T-helper 1 cell treated with Interleukin-12 subunit alpha and Interleukin-12 subunit beta and Interleukin-4 antibody, amounts not matched to agents 30 μg/mL and 1 μg/mL, for 36 hours (primary cell): ENCODE measurements around the gene CHST15.
"Not testable (repeated sequence)": the region's sequence is repeated elsewhere in the genome, so short reads cannot be mapped to it uniquely, and the experiment has no call there.

Source experiments
- H3K27ac Mint-ChIP-seq: one replicate; pipeline ENCODE4 v1.8.0; 2021; ENCODE audit warnings: mild to moderate bottlenecking, mixed read lengths
- H3K27me3 Mint-ChIP-seq: one replicate; pipeline ENCODE4 v1.8.0; 2021; ENCODE audit warnings: low read depth, mixed read lengths
- H3K36me3 Mint-ChIP-seq: one replicate; pipeline ENCODE4 v1.8.0; 2021; ENCODE audit warnings: low read depth, mixed read lengths
- H3K4me1 Mint-ChIP-seq: one replicate; pipeline ENCODE4 v1.8.0; 2021; ENCODE audit warnings: low read depth, mixed read lengths
- H3K4me3 Mint-ChIP-seq: one replicate; pipeline ENCODE4 v1.8.0; 2021; ENCODE audit warnings: mild to moderate bottlenecking, moderate library complexity, mixed read lengths
- H3K9me3 Mint-ChIP-seq: one replicate; pipeline ENCODE4 v1.8.0; 2021; ENCODE audit warnings: mixed read lengths

Gene CHST15

DNA sequence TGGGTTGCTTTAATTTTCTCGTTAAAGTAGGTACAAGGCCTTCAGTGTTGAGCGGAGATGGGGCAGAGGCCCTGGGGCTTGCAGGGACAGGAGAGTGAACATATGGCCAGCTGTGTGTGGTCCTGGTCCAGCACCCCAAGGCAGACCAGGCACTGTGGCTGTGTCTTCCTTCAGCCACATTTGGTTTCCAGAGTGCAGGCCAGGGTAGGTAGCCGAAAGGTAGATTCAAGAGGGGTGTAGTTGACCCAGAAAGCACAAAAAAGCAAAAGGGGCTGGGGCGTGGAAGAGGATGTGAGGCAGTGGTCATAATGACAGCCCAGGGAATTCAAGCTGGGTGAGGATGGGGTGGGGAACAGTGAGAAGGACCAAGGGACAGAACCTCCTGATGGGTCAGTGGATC, 21.3 kb upstream of the CHST15 start:
- Mint-ChIP-seq H3K36me3 (no peaks in the 10 kb centered on the region), H3K4me3 (no peak overlapping the region), H3K4me1 (no peaks in the 10 kb centered on the region), H3K27me3 (peaks cover 10% of the 10 kb centered on the region), H3K9me3 (no peaks in the 10 kb centered on the region), H3K27ac (no peak overlapping the region)

DNA sequence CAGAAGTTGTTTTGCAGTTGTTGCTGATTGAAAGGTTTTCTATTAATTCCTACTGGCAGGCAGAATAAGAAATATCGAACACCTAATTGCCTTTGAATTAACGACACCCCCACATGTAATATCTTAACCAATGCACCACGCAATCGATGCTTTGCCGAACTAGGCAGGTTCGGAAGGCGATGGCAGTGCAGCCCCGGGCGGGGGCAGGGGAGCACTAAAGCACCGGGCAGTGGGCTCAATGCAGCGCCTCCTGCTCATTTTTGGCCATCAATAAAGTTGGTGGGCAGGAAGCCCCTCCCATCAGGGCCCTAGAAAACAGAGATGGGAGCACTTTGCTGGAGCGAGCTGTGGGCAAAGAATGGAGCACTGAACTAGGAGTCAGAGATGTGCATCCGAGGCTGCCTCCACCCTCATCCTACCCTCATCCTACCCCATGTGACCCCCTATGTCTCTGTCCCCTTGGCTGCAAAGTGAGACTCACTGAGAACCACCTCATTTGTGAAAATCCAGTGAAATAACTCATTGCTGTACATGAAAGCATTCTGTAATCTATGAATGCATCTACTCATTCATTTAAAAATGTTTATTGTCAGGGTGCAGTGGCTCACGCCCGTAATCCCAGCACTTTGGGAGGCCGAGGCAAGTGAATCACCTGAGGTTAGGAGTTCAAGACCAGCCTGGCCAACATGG, 19.6 kb upstream of the CHST15 start:
- no peak overlapping the region for H3K4me3 Mint-ChIP-seq
- peaks cover 10% of the 10 kb centered on the region for H3K27me3 Mint-ChIP-seq
- no peak overlapping the region for H3K27ac Mint-ChIP-seq
- H3K36me3 Mint-ChIP-seq = no peaks in the 10 kb centered on the region
- H3K4me1 Mint-ChIP-seq = no peaks in the 10 kb centered on the region
- H3K9me3 Mint-ChIP-seq = no peaks in the 10 kb centered on the region

DNA sequence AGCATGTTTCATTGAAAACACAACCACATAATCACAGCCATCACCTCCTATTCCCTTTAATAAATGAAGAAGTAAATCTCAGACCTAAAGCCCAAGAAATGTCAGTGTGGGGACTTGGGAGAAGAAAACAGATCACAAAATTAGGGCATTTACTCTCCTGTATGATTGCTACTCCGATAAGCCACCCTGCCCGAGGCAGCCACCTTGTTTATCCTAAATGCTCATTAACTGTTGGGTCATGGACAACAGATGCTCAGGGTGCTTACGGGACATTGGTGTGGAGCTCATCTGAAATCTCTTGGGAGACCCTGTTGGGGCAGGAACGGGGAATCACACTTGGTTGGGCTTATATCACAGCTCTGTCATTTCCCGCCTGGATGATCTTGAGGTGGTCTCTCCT, 17.5 kb upstream of the CHST15 start:
- H3K27ac Mint-ChIP-seq = no peak overlapping the region
- no peaks in the 10 kb centered on the region for H3K36me3 Mint-ChIP-seq
- H3K27me3 Mint-ChIP-seq = peaks cover 10% of the 10 kb centered on the region
- H3K9me3 Mint-ChIP-seq = no peaks in the 10 kb centered on the region
- H3K4me1 Mint-ChIP-seq = peaks cover 5% of the 10 kb centered on the region
- no peak overlapping the region for H3K4me3 Mint-ChIP-seq

DNA sequence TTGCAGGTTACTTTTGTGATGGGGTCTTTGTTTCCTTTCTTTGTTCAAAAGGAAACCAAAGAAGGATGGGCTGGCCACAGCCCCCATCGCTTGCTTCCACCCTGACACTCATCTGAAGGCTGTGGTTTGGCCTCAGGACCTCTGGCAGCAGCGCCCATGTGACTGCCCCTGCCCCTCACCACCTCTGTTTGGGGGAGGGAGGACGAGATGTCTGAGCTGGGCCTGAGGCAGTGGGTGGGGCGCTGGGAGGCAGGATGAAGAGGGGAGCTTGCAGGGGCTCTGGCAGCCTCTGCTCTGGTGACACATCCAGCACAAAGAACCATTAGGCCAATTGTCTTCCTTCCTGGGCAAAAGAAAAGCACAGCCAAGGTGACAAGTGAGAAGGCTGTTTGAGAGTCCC, 15.9 kb upstream of the CHST15 start:
- no peak overlapping the region for H3K27ac Mint-ChIP-seq
- H3K4me1 Mint-ChIP-seq = peaks cover 5% of the 10 kb centered on the region
- H3K4me3 Mint-ChIP-seq = no peak overlapping the region
- no peaks in the 10 kb centered on the region for H3K36me3 Mint-ChIP-seq
- H3K27me3 Mint-ChIP-seq = peaks cover 7% of the 10 kb centered on the region
- H3K9me3 Mint-ChIP-seq = no peaks in the 10 kb centered on the region

DNA sequence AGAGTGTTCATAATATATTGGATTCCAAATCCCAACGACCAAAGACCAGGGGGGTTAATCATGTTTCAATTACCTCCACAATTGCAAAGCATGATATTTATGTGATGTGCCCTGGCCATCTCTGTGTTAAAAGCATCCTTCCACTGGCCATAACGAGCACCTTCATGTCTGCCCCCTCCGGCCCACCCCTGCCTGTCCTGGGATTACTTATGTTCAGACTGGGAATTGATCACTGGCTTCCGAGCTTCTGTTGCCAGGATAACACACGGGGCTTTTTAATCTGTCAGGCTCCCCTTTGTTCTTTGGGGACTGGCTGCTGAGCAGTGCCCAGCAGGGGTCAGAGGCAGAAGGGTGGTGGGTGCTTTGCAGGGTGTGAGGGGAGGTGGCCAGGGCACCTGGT, 13.7 kb upstream of the CHST15 start:
- no peak overlapping the region for H3K27ac Mint-ChIP-seq
- no peaks in the 10 kb centered on the region for H3K36me3 Mint-ChIP-seq
- H3K4me3 Mint-ChIP-seq = no peak overlapping the region
- H3K27me3 Mint-ChIP-seq = peaks cover 3% of the 10 kb centered on the region
- H3K9me3 Mint-ChIP-seq = no peaks in the 10 kb centered on the region
- peaks cover 5% of the 10 kb centered on the region for H3K4me1 Mint-ChIP-seq

DNA sequence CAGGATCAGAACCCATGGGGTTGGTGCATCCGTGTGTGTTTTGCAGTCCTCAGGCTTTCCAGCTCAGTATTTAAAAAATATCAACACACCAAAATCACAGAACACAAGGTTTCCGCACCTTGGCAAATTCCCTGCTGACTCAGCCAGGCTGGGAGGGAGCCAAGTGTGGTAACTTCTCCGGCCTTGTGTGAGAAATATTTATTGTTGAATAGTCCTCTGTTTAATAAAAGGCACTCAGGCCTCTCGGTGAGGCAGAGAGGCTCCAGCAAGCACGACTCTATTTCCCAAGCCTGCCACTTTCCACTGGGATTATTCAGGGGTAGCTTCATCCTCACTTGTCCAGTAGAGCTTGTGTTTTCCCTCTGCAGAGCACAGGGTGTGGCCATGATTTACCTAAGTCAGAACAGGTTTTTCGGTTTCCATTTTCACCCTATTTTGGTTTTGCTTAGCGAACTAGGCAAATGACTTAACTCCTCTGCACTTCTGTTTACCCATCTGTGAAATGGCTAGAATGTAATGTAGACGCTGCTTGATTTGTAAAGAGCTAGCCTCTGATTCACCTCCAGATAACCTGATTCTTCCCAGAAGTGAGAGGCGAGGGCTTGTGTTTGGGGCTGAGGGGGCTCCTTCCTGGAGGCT, 13.0 kb upstream of the CHST15 start:
- H3K9me3 Mint-ChIP-seq = no peaks in the 10 kb centered on the region
- H3K4me3 Mint-ChIP-seq = no peak overlapping the region
- peaks cover 3% of the 10 kb centered on the region for H3K27me3 Mint-ChIP-seq
- peak overlapping the region; percentile 15 for H3K27ac Mint-ChIP-seq
- peaks cover 5% of the 10 kb centered on the region for H3K4me1 Mint-ChIP-seq
- H3K36me3 Mint-ChIP-seq = no peaks in the 10 kb centered on the region

DNA sequence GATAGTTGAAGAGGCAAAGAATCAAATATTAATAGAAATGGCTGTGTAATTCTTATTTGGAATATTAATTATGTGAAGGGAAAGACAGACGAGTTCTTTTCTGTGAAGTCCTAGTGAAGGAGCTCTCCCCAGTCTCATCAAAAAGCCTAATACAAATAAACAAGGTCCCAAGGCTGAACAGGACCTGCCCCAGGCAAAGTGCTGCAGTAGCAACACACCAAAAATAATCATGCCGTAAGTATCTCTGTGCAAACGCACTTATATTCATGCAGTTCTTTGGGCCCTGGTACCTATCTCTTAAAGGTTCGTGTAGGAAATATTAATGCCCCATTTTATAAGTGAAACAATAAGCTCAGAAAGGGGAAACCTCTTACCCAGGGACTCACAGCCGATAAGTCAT, 12.2 kb upstream of the CHST15 start:
- Mint-ChIP-seq H3K27ac (no peak overlapping the region), H3K4me3 (no peak overlapping the region), H3K9me3 (no peaks in the 10 kb centered on the region), H3K27me3 (no peaks in the 10 kb centered on the region), H3K36me3 (no peaks in the 10 kb centered on the region), H3K4me1 (peaks cover 5% of the 10 kb centered on the region)

DNA sequence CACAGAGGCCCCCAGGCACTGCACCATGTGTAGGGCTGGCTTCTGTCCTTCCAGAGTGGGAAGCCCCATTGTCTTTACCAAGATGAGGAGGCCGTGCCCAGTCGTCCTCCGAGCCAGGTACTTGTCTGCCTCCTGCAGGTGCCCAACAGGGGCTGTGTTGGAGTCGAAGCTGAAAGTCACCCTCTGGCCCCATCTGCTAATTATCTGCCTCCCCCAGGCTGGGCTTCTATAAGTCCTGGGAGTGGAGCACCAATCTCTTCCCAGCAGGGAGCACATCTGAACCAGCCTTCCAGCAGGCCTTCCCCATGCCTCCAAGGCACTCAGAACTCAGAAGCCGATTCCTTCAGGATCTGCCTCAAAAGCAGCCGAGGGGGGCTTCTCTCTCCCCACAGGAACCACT, 11.6 kb upstream of the CHST15 start:
- no peaks in the 10 kb centered on the region for H3K27me3 Mint-ChIP-seq

DNA sequence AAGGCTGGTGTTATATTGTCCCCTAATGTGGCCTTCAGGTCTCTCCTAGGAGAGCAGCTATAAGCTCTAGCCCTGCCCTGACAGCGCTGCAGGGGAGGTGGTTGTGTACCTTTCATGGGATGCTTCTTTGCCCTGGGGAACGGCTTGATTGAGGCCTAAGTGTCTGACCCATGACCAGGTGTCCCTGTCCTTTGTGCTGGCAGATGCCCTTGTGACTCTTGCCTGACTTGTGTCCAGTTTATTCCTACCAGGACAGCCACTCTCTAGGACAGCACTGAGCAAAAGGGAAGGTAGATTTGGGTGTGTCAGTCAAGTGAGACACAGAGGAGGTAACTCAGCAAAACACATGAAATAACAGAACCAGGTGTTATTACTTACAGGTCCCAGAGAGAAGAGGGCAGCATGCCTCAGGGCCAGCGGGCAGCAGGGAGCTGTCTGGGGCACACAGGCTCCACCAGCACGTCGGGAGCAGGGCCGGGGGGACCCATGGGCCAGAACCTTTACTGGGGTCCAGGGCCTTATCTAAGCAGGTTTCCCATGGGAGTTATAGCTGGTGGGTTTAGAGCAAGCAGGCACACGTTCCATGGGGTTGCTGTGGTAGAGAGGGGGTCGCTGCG, 10.7 kb upstream of the CHST15 start:
- Mint-ChIP-seq H3K4me1 (peaks cover 5% of the 10 kb centered on the region), H3K9me3 (no peaks in the 10 kb centered on the region), H3K27me3 (no peaks in the 10 kb centered on the region), H3K4me3 (no peak overlapping the region), H3K36me3 (no peaks in the 10 kb centered on the region), H3K27ac (no peak overlapping the region)

More for the DNA sequence above, 11.6 kb upstream of the CHST15 start:
- H3K9me3 Mint-ChIP-seq = no peaks in the 10 kb centered on the region
- no peaks in the 10 kb centered on the region for H3K36me3 Mint-ChIP-seq
- no peak overlapping the region for H3K27ac Mint-ChIP-seq
- peaks cover 5% of the 10 kb centered on the region for H3K4me1 Mint-ChIP-seq
- no peak overlapping the region for H3K4me3 Mint-ChIP-seq

DNA sequence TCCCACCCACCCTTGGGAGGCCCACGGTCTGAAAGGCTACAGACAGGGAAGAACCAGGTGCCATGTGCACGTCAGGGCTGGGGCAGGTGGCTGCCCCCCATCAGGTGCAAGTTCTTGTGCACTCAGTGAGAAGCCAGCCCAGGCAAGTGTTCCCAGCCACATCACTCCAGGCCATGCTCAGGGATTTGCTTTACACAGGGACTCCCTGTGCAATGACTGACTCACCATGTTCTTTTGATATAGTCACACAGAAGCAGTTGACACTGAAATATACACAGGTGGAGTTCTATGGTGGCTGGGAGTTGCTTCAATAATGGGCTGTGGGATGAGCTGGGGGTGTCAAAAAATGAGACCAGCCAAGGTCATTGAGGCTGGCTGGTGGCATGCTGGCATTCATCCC, 8.0 kb upstream of the CHST15 start:
- Mint-ChIP-seq H3K9me3 (no peaks in the 10 kb centered on the region), H3K27ac (no peak overlapping the region), H3K36me3 (no peaks in the 10 kb centered on the region), H3K4me1 (peaks cover 2% of the 10 kb centered on the region), H3K4me3 (no peak overlapping the region), H3K27me3 (peaks cover 7% of the 10 kb centered on the region)

DNA sequence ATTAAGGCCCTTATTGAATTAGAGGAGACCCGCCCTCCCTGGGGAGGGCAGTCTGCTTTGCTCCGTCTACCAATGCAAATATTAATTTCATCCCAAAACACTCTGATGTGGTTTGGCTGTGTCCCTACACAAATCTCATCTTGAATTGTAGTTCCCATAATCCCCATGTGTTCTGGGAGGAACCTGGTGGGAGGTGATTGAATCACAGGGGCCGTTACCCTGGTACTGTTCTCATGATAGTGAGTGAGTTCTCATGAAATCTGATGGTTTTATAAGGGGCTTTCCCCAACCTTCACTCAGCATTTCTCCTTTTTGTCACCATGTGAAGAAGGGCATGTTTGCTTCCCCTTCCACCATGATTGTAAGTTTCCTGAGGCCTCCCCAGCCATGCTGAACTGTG, 7.3 kb upstream of the CHST15 start:
- H3K27me3 Mint-ChIP-seq = peaks cover 14% of the 10 kb centered on the region
- not testable (repeated sequence) for H3K4me1 Mint-ChIP-seq, H3K36me3 Mint-ChIP-seq, H3K4me3 Mint-ChIP-seq, H3K27ac Mint-ChIP-seq, H3K9me3 Mint-ChIP-seq

DNA sequence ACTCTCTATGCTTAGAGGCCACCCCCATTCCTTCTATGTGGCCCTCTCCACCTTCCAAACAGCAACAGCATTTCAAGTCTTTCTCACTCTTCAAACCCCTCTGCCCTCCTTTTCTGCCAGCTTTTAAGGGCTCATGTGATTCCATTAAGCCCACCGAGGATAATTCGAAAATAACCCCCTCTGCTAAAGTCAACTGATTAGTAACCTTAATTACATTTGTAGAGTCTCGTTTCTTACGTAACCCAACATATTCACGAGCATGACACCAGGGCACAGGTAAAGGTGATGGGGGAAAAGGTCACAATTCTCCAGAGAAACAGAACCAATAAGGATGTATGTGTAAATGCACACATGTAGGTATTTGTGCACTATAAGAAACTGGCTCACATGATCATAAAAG, 6.7 kb upstream of the CHST15 start:
- Mint-ChIP-seq H3K27ac (no peak overlapping the region), H3K4me3 (no peak overlapping the region), H3K9me3 (no peaks in the 10 kb centered on the region), H3K4me1 (no peaks in the 10 kb centered on the region), H3K27me3 (peaks cover 20% of the 10 kb centered on the region), H3K36me3 (peaks cover 2% of the 10 kb centered on the region)

DNA sequence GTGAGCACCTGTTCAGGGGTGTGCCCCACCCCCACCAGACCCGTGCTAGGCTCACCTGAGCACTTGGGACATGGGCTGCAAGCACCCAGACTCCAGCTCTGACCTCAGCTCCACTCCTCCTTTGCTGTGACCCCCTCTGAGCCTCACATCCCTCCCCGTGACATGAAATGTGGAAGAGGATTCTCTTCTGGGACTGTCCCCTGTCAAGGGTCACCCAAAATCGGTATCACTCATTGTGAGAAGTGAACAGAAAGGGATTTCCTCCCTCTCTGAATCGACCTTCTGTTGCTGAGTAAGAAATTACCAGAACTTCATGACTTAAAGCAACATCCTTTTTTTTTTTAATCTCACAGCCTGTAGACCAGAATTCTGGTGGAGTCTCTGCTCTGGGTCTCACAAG, 6.2 kb upstream of the CHST15 start:
- Mint-ChIP-seq H3K4me3 (no peak overlapping the region), H3K27ac (no peak overlapping the region), H3K9me3 (no peaks in the 10 kb centered on the region), H3K36me3 (peaks cover 2% of the 10 kb centered on the region), H3K27me3 (peaks cover 25% of the 10 kb centered on the region), H3K4me1 (no peaks in the 10 kb centered on the region)

DNA sequence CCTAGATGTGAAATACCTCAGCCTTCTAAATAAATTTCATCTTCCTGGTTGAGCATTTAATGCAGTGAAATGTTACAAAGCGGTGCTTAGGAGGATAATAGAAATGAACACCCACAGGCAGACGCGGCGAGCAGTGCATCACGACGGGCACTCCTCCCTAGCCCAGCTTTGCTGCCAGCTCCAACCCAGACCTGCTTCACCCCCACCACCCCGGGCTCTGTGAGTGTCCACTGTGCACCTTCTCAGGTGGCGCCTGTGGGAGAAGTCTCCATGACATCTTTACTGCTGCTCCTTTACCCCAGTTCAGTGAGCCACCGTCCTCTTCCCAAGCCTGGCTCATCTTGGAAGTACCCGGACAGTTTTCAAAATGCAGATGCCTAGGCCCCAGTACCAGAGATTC, 5.2 kb upstream of the CHST15 start:
- H3K4me3 Mint-ChIP-seq = no peak overlapping the region
- H3K4me1 Mint-ChIP-seq = no peaks in the 10 kb centered on the region
- peaks cover 2% of the 10 kb centered on the region for H3K36me3 Mint-ChIP-seq
- no peaks in the 10 kb centered on the region for H3K9me3 Mint-ChIP-seq
- peaks cover 35% of the 10 kb centered on the region for H3K27me3 Mint-ChIP-seq
- H3K27ac Mint-ChIP-seq = no peak overlapping the region

DNA sequence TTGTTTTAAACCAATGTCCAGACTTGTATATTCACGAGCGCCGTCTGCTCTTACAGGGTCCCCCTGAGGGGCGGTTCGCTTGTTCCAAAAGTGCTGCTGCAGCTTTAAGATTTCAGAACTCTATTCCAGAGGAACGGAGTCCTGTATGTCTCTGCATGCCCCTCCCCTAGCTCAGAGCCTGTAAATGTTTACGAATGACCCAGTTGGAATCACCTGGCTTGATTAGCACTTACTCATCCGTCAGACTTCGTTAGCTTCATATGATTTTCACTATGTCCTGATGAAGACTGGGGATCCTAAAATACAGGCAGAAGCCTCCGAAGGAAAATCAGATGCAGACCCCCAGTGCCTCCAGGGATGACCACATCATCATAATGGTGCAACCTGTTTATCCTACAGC, 4.5 kb upstream of the CHST15 start:
- H3K36me3 Mint-ChIP-seq = peaks cover 2% of the 10 kb centered on the region
- H3K27ac Mint-ChIP-seq = no peak overlapping the region
- H3K4me3 Mint-ChIP-seq = no peak overlapping the region
- H3K4me1 Mint-ChIP-seq = no peaks in the 10 kb centered on the region
- peaks cover 36% of the 10 kb centered on the region for H3K27me3 Mint-ChIP-seq
- H3K9me3 Mint-ChIP-seq = no peaks in the 10 kb centered on the region
